ENCODE measurements around the gene EDIL3. TPM values are rescaled to one million over a fixed set of nuclear protein-coding genes. Genes with fewer than 3 reads are reported as not detected.

Gene EDIL3
- total RNA-seq, 2 experiments from 2014 or later, result not detected

- Histone ChIP-seq H3K4me2 (ENCODE audit: low read length) (no peak overlapping the region), H3K9me3 (ENCODE audit: low read length) (no peaks in the 10 kb centered on the region), H3K27ac (ENCODE audit: low read depth, low read length, poor library complexity, severe bottlenecking) (no peak overlapping the region), H2AFZ (ENCODE audit: low read length) (no peak overlapping the region), H4K20me1 (ENCODE audit: insufficient read depth, low read length) (no peaks in the 10 kb centered on the region), H3K79me2 (ENCODE audit: insufficient read depth, low read depth, low read length) (no peaks in the 10 kb centered on the region), H3K4me3 (ENCODE audit: low read depth, low read length, poor library complexity, severe bottlenecking) (no peak overlapping the region), H3K4me1 (ENCODE audit: insufficient read depth, low read length, poor library complexity, severe bottlenecking) (no peaks in the 10 kb centered on the region), H3K9me2 (ENCODE audit: insufficient read depth, low read length) (no peaks in the 10 kb centered on the region), H3K36me3 (ENCODE audit: insufficient read depth, low read length) (no peaks in the 10 kb centered on the region)
- ChIA-PET POLR2A (no interaction called here), CTCF (ENCODE audit: unreplicated experiment) (no interaction called here)
- TF ChIP-seq CTCF (conservative IDR thresholded peaks at IDR 0.05; ENCODE audit: low read length) (no peak), EZH2phosphoT487 (IDR thresholded peaks at IDR 0.05; ENCODE audit: borderline replicate concordance, low read depth, low read length) (no peak)
- DNase-seq (ENCODE audit: low spot score), result no peak
- no TSS peak for BruUV-seq (replicated peaks)
- intact Hi-C loops (cut with micrococcal nuclease; ENCODE audit: unreplicated experiment), result no loop called here
These were observed 327.5 kb downstream of the EDIL3 start for GRCh38 chr5:84057211-84057610.

DNA sequence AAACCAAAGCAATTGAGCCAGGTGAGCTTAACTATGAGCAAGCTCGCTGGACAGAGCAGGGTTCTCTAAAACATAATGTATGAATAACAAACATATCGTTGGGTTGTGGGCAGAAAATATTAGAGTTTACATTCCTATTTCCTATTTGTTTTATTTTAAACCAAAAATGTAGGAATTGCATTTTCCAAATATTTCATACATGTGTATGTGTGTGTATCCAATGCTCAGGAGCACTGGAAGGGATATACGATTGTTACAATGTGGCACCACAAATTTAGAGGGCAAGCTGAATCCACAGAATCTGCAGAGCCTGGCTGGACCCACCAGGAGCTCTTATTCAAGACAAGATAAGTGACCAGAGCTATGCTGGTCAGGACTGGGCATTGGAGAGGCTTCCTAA lies 338.7 kb downstream of the EDIL3 start:
- Histone ChIP-seq H3K9me2 (ENCODE audit: insufficient read depth, low read length) (no peaks in the 10 kb centered on the region), H3K4me3 (ENCODE audit: low read depth, low read length, poor library complexity, severe bottlenecking) (no peak overlapping the region), H4K20me1 (ENCODE audit: insufficient read depth, low read length) (no peaks in the 10 kb centered on the region), H3K4me2 (ENCODE audit: low read length) (no peak overlapping the region), H3K4me1 (ENCODE audit: insufficient read depth, low read length, poor library complexity, severe bottlenecking) (no peaks in the 10 kb centered on the region), H3K36me3 (ENCODE audit: insufficient read depth, low read length) (no peaks in the 10 kb centered on the region), H3K9me3 (ENCODE audit: low read length) (no peaks in the 10 kb centered on the region), H3K79me2 (ENCODE audit: insufficient read depth, low read depth, low read length) (no peaks in the 10 kb centered on the region), H3K27ac (ENCODE audit: low read depth, low read length, poor library complexity, severe bottlenecking) (no peak overlapping the region), H2AFZ (ENCODE audit: low read length) (no peak overlapping the region)
- intact Hi-C loops (cut with micrococcal nuclease; ENCODE audit: unreplicated experiment), result no loop called here
- no peak for DNase-seq (ENCODE audit: low spot score)
- no TSS peak for BruUV-seq (replicated peaks)
- no peak for TF ChIP-seq EZH2phosphoT487 (IDR thresholded peaks at IDR 0.05; ENCODE audit: borderline replicate concordance, low read depth, low read length)
- TF ChIP-seq CTCF (conservative IDR thresholded peaks at IDR 0.05; ENCODE audit: low read length), result no peak
- CTCF ChIA-PET (ENCODE audit: unreplicated experiment), result no interaction called here
- POLR2A ChIA-PET, result no interaction called here

DNA sequence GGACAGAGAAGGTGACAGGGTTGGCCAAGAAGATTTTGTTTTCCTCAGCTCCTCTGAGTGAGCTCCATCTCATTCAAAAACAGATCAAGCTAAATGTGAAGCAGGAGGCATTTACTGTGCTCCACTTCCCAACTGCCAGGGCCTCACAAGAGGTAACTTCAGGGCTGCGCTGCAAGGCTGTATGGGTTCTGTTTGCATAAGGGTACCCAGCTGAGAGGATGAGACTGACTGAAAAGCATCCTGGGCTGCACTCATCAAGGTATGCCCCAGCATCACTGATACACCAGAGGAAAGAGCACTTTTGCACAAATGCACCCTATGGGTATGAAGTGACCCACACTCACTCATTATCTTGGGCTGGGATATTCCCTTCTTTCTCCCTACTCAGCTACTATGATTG lies 347.8 kb downstream of the EDIL3 start:
- intact Hi-C loops (cut with micrococcal nuclease; ENCODE audit: unreplicated experiment), result no loop called here
- CTCF ChIA-PET (ENCODE audit: unreplicated experiment), result no interaction called here
- POLR2A ChIA-PET, result no interaction called here
- TF ChIP-seq CTCF (conservative IDR thresholded peaks at IDR 0.05; ENCODE audit: low read length) (no peak), EZH2phosphoT487 (IDR thresholded peaks at IDR 0.05; ENCODE audit: borderline replicate concordance, low read depth, low read length) (no peak)
- no peaks in the 10 kb centered on the region for H3K9me2 ChIP-seq (ENCODE audit: insufficient read depth, low read length)
- H3K27ac ChIP-seq (ENCODE audit: low read depth, low read length, poor library complexity, severe bottlenecking), result no peak overlapping the region
- no peak overlapping the region for H2AFZ ChIP-seq (ENCODE audit: low read length)
- no peaks in the 10 kb centered on the region for H3K9me3 ChIP-seq (ENCODE audit: low read length)
- H4K20me1 ChIP-seq (ENCODE audit: insufficient read depth, low read length), result no peaks in the 10 kb centered on the region
- BruUV-seq (replicated peaks), result no TSS peak
- H3K79me2 ChIP-seq (ENCODE audit: insufficient read depth, low read depth, low read length), result no peaks in the 10 kb centered on the region
- H3K36me3 ChIP-seq (ENCODE audit: insufficient read depth, low read length), result no peaks in the 10 kb centered on the region
- no peak for DNase-seq (ENCODE audit: low spot score)
- H3K4me1 ChIP-seq (ENCODE audit: insufficient read depth, low read length, poor library complexity, severe bottlenecking), result no peaks in the 10 kb centered on the region
- no peak overlapping the region for H3K4me2 ChIP-seq (ENCODE audit: low read length)
- H3K4me3 ChIP-seq (ENCODE audit: low read depth, low read length, poor library complexity, severe bottlenecking), result no peak overlapping the region
